Stimulated activated CD4-positive, alpha-beta T cell treated with anti-CD3 and anti-CD28 coated beads, Interleukin-4, amount 100 ng/mL, for 1 hour (primary cell): ENCODE measurements around the gene STMN3.
"Not testable (repeated sequence)": the region's sequence is repeated elsewhere in the genome, so short reads cannot be mapped to it uniquely, and the experiment has no call there.

Experiments
- DNase-seq: peaks from one replicate; pipeline ENCODE4 v3.0.0-alpha.2; 2020

Gene STMN3

DNA sequence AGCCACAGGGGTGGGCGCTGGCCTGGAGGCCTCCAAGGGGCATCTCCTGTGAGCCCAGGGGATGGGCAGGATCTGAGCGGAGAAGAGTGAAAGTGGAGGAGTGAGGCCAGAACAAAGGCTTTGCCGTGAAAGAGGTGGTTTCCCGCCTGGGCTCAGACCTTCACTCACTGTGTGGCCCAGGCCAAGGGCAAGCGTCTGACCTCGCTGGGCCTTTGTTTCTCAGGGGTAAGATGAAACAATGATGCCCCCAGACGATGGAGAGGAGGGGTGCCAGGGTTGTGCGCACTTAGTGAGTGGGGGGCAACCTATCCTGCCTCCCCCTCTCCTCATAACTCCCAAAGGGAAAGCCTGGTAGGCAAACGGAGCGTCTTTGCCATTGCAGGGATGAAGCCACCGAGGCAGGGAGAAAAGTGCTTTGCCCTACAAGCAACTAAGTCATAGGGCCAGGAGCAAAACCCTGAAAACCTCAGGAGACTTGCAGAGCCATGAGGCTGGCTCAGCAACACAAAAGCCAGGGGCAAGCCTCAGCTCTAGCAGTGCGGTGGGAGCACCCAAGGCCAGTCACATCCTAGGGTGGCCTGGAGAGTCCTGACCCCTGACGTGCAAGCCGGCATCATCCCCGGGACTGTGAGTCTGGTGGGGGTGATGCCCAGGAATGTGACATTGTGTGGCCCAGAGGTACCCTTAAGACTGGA lies 897 bp upstream of the STMN3 start:
- DNase-seq = no peak

DNA sequence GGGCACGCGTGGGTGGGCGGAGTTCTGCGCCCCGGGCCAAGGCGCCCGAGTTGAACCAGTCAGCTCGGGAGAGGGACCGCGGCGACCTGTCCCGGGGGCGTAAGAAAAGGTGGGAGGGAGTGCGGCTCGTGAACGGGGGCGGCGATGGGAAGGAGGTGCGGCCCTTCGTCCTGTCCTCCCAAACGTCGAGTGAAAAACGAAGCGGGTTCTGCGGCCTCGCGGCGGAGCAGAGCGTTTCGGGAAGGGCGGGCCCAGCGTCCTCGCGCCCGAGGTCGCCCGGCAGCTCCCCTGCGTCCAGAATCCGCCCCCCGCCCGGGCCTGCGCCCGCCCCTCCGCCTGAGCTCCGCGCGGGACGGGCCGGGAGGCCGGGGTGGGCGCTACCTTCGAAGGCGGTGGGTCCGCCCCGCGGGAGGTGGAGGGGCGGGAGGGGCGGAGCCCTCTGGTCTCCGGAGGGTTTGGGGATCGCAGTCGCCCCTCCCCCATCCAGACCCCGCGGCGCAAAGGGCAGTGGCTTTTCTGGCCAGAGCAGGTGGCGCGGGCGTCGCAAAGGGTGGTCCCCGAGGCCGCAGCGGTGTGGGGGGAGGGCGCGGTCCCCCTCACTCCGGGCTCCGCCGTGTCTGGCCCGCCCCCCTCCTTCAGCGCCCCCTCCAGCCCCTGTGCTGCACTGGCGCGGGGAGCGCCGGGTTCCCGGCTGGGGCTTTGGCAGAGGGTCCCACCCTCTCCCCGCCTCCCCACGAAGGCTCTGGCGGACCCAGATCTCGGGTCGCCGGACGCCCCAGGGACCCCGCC lies 838 bp downstream of the STMN3 start:
- DNase-seq = peak; percentile 46

DNA sequence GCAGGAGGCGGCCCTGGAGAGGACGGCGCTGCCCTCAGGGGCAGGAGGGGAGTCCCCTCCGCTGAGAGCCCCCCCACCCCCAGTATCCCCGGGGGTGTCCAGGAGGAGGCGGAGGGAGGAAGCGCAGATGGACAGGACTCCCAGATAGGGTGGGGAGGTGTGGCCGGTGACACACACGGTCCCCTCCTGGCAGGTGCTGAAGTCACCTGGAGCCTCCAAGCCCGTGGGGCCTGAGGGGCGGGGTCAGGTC lies 1.4 kb downstream of the STMN3 start:
- no peak for DNase-seq

DNA sequence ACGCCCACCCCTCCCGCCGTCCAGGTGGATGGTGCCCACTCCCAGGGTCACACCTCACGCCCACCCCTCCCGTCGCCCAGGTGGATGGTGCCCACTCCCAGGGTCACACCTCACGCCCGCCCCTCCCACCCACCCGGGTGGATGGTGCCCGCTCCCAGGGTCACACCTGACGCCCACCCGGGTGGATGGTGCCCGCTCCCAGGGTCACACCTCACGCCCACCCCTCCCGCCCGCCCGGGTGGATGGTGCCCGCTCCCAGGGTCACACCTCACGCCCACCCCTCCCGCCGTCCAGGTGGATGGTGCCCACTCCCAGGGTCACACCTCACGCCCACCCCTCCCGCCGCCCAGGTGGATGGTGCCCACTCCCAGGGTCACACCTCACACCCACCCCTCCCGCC lies 2.7 kb downstream of the STMN3 start:
- DNase-seq = not testable (repeated sequence)

DNA sequence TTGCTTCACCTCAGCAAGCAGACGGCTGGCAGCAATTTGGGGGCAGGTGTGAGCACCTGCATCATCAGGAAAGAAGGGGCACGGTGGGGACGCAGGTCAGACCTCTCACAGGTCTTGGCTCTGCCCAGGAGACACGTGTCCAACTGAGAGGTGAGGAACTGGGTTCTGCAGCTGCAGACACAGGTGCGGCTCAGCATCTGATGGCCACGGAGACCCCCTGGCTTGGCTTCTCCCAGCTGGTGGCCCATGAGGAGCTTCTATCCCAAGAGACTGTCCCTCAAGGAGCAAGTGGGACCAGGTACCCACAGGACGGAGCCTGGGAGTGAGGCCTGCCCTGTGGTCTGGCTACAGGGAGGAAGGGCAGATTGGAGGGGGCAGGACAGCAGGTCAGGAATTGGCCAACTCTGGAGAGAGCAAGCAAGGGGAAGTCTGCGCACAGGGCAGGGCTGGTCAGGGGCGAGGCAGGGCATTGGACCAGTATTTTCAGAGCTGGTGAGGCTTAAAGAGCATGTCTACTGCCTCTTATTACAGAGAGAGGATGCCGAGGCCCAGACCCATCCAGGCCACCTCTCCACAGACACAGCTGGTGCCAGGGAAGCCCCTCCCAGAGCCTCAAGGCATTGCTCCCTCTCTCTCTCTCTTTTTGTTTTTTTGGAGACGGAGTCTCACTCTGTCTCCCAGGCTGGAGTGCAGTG lies 4.2 kb downstream of the STMN3 start:
- no peak for DNase-seq

DNA sequence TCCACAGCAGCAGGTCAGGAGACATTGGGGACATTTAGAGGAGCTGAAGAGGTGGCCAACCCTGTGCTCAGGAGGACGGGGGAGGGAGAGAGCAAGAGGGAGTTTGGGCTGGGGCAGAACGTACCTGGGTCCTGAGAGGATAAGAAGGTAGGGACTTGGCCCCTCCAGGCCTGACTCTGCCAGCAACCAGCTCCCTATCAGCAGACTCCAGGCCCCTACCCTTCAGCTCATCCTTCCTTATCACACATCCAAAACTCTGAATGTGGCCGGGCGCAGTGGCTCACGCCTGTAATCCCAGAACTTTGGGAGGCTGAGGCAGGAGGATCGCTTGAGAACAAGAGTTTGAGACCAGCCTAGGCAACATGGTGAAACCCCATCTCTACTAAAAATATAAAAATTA lies 5.0 kb downstream of the STMN3 start:
- no peak for DNase-seq

DNA sequence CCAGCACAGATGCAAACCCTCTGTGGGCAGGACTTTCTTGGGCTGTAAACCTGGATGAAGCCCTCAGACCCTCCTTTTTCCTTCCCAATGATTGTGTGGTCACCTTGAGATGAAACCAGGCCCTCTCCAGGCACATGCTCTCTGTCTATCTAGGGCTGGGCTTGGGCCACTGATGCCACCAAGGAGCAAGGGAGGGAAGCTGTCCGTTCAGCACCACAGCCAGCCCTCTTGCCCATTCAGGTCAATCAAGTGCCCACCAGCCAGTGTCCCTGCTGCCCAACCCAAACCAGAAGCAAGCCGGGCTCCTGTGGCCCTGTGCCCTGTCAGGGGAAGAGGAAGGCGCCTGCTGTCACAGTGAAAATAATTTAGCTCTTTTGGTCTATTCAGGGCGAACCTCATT lies 8.0 kb downstream of the STMN3 start:
- DNase-seq = no peak

DNA sequence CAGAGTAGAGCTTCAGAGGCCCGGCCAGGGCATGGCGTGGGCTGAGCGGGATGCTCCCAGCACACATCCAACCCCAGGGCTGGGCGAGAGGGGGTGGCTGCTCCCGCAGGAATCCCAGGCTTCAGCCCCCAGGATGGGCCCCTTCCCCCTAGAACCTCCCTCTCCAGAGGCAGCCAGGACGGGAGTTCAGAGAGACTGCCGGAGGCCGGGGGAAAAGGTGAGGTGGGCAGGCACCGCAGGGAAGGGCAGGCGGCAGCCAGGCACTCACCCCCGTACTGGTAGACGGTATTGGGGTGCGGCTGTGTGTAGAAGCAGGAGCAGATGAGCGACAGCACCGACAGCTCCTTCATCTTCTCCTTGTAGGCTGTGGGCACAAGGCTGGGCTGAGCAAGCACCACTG lies 9.3 kb downstream of the STMN3 start:
- no peak for DNase-seq

DNA sequence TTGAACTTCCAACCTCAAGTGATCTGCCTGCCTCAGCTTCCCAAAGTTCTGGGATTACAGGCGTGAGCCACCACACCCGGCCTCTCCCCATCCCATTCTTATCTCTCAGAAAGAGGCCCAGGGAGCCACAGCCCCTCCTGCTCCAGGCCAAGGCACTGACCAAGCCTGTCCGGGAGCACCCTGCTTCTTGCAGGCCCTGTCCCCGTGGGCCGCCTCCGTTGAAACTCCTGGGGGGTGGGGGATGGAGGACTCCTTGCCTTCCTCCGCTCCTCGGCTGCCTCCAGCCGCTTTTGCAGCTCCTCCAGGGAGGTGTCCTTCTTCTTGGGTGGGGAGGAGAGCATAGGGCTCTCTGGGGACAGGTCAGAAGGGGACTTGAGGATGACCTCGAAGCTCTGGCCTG lies 9.7 kb downstream of the STMN3 start:
- no peak for DNase-seq

DNA sequence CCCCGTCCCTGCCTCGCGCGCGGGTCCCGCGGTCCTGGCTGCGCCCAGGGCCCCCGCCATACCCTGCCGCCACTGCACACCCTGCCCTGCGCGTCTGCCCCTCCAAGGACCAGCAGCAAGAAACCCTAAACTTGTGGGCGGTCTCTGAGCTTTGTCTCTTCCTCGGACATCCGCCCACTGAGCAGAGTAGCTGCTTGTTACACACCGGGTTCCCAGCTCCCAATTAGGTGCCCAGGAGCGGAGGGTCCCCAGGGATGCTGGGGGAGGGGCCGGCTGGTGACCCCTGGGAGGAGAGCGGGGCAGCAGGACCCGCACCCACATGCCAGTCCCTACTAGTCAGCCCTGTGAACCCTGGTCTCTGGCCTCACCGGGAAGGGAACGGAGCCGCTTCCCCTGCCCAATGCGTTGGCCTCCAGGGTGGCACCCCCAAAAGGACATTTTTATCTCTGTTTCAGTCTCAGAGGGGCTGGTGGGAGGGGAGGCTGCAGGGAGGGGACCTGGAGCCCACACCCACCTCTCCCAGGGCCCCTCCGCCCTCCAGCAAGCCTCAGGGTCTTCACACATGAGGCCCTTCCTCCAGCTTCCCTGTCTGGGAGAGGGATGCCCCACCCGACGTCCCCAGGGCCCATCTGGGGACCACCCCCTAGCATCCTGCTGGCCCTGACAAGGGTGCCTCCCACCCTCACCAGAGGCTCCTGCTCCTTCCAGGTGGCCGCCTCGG lies 10.5 kb downstream of the STMN3 start:
- DNase-seq = no peak

DNA sequence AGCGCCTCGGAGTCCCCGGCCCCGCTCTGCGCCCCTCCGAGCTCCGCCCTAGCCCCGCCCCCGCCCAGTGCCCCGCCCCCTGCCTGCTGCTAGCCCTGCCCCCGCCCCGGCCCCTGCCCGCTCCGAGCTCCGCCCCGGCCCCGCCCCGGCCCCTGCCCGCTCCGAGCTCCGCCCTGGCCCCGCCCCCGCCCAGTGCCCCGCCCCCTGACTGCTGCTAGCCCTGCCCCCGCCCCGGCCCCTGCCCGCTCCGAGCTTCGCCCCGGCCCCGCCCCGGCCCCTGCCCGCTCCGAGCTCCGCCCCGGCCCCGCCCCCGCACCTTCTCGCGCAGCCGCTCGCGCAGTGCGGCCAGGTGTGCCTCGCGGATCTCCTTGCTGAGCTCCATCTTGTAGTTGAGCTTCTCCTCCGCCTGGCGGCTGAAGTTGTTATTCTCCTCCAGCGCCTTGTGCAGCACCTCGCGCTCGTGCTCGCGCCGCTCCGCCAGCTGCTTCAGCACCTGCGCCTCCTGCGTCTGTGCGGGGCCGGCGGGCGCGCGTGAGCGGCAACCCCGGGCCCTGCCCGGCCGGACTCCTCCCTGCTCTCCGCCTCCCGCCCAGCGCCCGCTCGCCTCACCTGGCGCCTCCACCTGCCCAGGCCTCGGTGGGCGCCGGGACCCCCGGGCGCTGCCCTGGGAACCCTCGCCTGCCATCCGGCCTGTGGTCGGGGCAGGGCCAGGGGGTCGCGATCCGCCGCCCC lies 11.3 kb downstream of the STMN3 start:
- peak; percentile 96 for DNase-seq

DNA sequence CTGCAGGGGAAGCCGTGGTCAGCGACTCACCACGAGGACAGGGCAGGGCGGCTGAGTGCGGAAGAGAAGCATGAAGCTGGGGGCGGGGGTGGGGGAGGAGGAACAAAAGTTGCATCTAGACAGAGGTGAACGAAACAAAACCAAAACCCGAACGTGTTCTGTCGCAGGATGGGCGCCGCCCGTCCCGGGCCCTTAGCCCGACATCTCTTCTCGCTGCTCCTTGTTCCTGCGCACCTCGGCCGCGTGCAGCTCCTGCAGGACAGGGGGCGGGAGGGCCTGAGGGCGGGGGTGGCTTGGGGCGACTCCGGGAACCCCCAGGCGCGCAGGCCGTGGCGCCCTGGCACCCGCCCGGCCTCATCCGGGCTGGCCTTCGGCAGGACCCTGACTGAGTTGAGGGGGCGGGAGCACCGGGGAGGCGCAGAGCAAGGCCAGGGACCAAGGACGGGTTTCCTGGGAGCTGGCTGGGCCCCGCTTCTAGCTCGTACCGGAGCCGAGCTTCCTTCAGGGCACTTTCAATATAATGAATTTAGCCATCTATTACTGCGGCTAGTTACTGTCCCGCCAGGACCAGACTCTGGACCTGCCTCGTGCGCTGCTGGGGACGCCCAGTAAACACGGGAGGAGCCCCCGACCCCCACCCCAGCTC lies 12.0 kb downstream of the STMN3 start:
- DNase-seq = peak; percentile 58

DNA sequence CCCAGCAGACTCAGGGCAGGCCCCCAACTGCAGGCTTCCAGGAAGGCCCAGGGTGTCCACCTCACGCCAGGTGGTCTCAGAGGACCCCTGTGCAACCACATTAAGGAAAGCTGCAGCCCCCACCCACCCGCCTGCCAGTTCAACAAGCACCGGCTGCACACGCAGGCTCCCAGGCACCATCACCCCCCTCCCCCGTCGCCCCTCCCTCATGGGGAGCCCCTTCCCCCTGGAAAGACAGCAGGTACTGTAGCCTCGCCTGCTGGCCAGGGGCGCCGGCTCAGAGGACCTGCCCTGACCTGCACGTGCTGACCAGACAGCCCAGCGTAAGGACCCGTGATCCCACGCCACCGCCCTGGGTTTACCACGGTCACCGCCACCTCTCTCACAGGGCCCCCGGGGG lies 12.5 kb downstream of the STMN3 start:
- DNase-seq = not testable (repeated sequence)

DNA sequence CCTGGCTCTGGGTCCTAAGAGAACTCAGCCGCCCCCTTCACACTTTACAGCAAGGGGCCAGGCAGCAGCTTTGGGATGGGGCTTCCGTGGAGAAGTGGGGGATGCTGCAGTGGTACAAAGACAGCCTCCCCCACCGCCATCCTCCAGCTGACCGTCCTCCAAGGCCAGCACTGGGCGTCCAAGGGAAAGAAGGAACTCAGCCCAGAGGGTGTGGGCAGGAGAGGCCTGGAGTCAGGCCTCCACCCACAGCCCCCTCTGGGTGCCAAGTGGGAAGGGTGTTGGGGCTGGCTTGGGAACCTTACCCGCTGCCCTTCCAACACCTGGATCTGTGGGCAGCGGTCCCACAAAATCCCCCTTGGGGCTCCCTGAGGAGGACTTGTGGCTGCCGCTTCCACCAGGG lies 13.1 kb downstream of the STMN3 start:
- no peak for DNase-seq

DNA sequence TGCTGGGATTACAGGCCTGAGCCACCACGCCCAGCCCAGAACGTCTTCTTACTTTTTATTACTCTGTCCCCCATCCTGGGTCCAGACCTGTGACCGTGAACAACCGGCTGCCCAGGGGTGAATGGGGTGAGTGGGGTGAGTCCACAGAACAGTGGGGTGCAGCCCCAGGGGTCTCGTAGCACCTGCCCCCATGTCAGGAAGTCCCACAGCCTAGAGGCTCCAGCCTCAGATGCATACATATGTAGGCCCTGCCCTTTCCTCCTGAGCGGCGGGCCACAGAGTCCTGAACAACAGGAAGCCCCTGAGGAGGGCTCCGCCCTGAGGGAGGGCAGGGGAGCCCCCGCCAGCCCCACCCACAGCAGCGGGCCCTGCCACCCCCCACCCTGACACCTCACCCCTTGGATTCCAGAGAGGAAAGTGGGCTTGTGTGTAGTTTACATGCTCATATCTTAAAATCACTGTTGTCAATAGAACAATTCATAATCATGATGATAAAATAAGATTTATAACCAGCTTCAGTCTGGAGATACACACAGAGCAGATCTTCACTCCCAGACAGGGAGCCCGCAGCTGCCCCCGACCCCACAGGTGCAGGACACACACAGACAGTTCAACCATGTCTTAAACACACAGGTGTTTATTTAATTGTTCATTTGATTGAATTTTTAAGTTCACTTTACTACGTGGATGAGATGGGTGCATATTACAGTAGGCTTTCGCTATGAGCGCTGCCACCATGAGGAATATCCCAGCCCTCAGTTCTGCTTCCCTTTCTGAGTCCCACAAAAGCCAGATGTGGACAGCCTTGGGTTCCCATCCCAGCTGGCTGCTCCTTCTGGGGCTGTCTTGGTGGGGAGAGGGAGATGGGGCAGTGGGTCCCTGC lies 13.9 kb downstream of the STMN3 start:
- DNase-seq = peak; percentile 64

DNA sequence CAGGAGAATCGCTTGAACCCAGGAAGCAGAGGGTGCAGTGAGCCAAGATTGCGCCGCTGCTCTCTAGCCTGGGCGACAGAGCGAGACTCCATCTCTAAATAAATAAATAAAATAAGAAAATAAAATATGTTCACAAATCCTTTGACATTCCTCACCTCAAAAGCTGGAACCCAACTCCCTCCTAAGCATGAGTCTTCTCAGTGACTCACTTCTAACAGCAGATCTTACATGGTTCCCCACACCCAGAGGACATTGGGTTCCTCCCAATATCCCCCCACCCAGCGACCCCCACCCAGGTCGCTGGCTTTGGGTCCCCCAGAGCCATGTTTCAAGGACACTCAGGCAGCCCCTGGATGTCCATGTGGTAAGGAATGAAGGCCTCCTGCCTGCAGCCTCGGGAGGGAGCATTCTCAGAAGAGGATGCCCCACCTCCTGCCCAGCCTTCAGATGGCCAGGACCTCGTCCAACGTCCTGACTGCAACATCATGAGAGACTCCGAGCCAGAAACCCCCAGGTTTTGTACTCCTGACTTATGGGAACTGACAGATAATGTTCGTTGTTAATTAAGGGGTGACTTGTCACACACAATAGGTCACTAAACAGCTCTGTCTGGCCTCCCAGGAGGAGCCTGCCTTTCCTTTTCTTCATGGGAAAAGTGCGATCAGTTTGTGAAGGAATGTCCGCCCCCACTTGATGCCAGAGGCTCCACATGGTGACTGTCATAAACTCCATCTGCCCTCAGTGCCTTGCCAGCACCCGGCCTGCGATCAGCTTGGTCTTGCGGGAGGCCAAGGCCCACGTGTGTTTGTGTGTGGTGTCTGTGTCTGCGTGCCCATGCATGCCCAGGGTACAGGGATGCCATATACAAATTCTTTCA lies 16.2 kb downstream of the STMN3 start:
- no peak for DNase-seq

DNA sequence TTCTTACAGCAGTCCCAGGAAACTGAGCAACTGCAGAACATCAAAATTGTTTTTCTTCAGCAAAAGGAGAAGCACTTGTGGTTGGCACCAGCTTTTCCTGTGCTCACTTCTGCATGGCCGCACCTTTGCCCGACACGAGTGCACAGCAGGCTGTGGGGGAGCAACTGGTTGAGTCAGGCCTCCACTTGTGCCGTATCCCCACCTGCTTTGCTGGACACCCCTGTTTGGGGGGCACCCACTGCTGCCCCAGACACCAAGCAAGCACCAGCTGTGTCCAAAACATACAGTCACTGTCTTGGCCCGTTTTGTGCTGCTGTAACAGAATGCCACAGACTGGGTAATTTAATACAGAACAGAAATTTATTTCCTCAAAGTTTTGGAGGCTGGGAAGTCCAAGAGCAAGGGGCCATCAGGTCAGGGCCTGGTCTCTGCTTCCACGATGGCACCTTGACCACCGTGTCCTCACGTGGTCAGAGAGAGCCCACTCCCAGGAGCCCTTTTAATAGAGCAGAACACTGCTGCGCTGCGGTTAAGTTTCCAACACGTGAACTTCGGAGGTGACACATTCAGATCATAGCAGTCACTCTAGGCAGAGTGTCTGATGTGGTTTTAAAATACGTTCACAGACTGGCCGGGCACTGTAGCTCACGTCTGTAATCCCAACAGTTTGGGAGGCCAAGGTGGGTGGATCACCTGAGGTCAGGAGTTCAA lies 17.6 kb downstream of the STMN3 start:
- peak; percentile 56 for DNase-seq

DNA sequence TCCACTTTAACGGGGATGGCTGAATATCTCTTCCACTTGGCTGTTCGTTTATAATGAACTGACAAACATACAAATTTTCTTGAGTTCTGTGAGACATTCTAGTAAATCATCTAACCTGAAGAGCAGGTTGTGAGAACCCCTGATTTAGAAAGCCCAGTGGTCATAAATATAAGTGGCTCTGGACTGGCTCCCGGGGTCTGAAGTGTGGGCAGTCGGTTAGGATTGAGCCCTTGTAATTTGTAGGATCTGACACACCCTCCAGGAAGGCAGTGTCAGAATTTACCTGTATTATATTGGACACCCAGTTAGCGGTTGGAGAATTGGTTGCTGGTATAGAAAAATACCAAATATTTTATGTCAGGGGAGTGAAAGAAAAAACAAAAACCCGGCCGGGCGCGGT lies 19.5 kb downstream of the STMN3 start:
- DNase-seq = no peak

DNA sequence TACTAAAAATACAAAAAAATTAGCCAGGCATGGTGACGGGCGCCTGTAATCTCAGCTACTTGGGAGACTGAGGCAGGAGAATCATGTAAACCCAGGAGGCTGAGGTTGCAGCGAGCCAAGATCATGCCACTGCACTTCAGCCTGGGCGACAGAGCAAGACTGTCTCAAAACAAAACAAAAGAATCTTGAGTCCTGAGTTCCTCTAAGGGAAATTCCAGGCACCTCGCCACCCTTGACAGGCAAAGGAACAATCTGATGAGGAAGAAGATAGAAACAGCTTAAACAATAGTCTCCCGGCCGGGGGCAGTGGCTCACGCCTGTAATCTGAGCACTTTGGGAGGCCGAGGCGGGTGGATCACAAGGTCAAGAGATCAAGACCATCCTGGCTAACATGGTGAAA lies 21.8 kb downstream of the STMN3 start:
- not testable (repeated sequence) for DNase-seq

DNA sequence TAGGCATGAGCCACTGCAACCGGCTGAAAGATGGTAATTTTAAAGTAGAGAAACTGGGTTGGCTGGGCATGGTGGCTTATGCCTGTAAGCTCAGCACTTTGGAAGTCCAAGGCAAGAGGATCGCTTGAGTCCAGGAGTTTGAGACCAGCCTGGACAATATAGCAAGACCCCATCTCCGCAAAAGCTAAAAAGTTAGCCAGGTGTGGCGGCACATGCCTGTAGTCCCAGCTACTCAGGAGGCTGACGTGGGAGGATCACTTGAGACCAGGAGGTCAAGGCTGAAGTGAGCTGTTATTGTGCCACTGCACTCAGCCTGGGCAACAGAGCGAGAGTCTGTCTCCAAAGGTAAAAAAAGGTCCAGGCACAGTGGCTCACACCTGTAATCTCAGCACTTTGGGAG lies 22.3 kb downstream of the STMN3 start:
- not testable (repeated sequence) for DNase-seq
